Naive B cell (primary cell): ENCODE results near the gene AK1. TPM values are rescaled to one million over a fixed set of nuclear protein-coding genes. Genes with fewer than 3 reads are reported as not detected.

ENCODE experiments used
- ATAC-seq, 2 donors: fragments of 150-1000 bp; cut with Tn5 transposase; 2 replicates each; pipeline ENCODE4 v1.10.0; 2021; ENCODE audit warnings: low read depth in 2 of 2, mild to moderate bottlenecking in 2 of 2, moderate library complexity in 2 of 2
- DNase-seq: peaks from one replicate; pipeline ENCODE4 v3.0.0; 2022
- H3K27ac Mint-ChIP-seq, 6 donors: one replicate each; pipeline ENCODE4 v1.8.0; 2020 to 2022; ENCODE audit warnings: mild to moderate bottlenecking in 6 of 6, mixed read lengths in 6 of 6, moderate library complexity in 5 of 6, inconsistent platforms in 2 of 6
- H3K27me3 Mint-ChIP-seq, 3 donors: one replicate each; pipeline ENCODE4 v1.8.0; 2021 to 2022; ENCODE audit warnings: mixed read lengths in 3 of 3, mild to moderate bottlenecking in 1 of 3
- H3K36me3 Mint-ChIP-seq, 2 donors: one replicate each; pipeline ENCODE4 v1.8.0; 2020 to 2022; ENCODE audit warnings: mixed read lengths in 2 of 2, inconsistent platforms in 1 of 2, mild to moderate bottlenecking in 1 of 2
- H3K4me1 Mint-ChIP-seq, 3 donors: one replicate each; pipeline ENCODE4 v1.8.0; 2020 to 2022; ENCODE audit warnings: mixed read lengths in 3 of 3, inconsistent platforms in 1 of 3, mild to moderate bottlenecking in 1 of 3, moderate library complexity in 1 of 3
- H3K4me3 Mint-ChIP-seq, 8 donors: one replicate each; pipeline ENCODE4 v1.8.0; 2020 to 2022; ENCODE audit warnings: mild to moderate bottlenecking in 8 of 8, mixed read lengths in 8 of 8, moderate library complexity in 8 of 8, inconsistent platforms in 2 of 8
- H3K9me3 Mint-ChIP-seq, 7 donors: one replicate each; pipeline ENCODE4 v1.8.0; 2020 to 2022; ENCODE audit warnings: mixed read lengths in 7 of 7, mild to moderate bottlenecking in 5 of 7, inconsistent platforms in 2 of 7, moderate library complexity in 1 of 7
- polyA plus RNA-seq, 6 donors: library from polyadenylated mRNA; unstranded; fragments of 300-500 nt; fragmentation: Illumina TruSeq; gene quantifications; one replicate each; pipeline ENCODE4 v1.2.3, GENCODE V29; 2021; ENCODE audit warnings: low read depth in 6 of 6

AK1 gene
- polyA plus RNA-seq, 6 donors from 2014 or later: not detected

DNA sequence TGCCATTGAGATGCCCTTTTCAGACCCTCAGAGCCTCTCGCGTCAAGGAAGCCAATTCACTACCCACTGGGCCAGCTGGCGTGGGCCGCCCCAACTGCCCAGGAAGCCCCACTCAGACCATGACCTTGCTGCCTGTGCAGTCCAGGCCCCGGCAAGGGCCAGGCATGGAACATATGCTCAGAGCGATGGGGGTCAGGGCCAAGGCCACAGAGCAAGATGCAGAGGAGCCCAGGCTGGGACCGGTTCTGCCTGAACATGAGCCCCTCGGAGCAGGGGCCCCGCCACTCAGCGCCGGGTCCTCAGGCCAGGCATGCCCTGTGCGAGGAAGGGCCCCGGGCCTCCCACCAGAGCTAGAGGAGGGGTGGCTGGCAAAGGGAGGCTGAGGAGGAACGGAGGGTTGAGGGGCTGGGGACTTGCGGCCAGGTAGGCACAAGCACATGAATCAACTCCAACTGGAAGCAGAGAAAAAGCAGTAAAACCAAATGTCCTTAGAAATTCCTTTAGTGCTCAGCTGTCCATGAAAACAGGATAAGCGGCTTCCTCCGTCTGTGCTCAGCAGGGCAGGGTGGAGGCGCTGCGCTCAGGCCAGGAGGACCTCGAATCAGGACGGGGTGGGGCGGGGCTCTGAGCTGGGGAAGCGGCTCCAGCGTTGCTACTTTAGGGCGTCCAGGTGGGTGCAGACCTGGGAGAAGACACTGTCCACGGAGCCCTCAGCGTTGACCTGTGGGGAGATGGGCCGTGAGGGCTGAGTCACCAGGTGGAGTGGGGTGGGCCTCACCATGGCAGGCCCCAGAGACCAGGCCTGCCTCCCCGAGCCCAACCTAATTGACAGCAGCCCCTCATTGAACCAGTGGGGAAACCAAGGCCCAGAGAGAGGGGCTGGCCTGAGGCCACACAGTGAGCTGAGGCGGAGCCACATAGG lies 9.9 kb downstream of the AK1 start:
- Mint-ChIP-seq H3K4me3 (no peak overlapping the region), H3K36me3 (no peaks in the 10 kb centered on the region), H3K27me3 (no peaks in the 10 kb centered on the region), H3K27ac (peak overlapping the region in 5 of 6 donors; percentile 59 to 79 (median 76)), H3K9me3 (no peaks in the 10 kb centered on the region), H3K4me1 (peaks cover 21 to 46% (median 22%) of the 10 kb centered on the region in 3 donors)
- no peak for ATAC-seq
- DNase-seq: no peak

DNA sequence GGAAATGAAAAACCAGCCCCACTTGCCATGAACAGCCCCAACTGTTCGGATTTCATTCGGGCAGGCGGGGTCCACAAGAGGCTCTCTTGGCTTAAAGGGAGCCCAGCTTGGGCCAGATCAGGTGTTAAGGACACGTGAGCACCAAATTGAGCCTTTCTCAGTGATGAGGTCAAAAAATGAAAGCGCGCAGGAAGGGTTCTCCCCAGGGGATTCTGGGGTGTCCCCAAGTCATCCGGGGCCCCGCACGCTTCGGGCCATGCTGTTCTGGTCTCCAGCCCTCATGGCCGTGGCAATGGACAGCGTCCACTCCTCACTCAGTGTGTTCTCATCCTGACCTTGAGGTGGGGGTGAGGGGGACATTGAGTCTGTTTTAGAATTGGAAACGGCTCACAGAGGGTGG lies 10.9 kb downstream of the AK1 start:
- Mint-ChIP-seq H3K4me3 (no peak overlapping the region), H3K27ac (peak overlapping the region in 5 of 6 donors; percentile 14 to 88 (median 29)), H3K27me3 (no peaks in the 10 kb centered on the region), H3K9me3 (no peaks in the 10 kb centered on the region), H3K4me1 (peaks cover 30 to 57% (median 32%) of the 10 kb centered on the region in 3 donors), H3K36me3 (no peaks in the 10 kb centered on the region)
- ATAC-seq (peak in 1 of 2 donors; percentile 15), DNase-seq (no peak)

DNA sequence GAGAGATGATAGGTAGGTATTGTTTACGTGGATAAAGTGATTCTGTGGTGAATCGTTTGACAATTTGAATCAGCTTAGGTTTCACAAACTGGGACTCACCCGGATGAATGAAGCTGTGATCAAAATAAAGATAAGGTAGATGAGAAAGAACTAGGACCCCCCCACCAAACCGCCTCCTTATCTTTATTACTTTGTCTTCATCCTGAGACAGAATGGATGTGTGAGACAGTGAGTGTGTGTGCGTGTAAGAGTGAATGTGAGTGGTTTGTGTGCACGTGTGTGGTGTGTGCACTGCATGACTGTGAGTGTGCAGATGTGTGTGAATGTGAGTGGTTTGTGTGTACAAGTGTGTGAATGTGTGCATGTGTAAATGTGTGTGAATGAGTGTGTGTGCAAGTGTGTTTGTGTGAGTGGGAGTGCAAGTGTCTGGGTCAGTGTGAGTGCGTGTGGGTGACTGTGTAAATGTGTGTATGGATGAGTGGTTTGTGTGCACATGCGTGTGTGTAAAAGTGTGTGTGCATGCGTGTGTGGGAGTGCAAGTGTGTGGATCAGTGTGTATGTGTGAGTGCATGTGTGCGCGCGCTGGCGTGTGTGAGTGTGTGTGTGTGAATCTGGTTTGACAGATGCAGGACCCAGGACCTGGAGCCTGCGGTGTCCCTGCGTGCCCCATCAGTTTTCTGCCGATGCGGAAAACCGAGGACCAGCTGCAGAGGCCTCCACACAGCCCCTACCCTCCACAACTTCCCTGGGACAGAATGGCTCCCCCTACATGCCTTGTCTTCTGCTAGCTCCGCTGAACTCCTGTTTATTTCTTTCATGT lies 11.6 kb downstream of the AK1 start:
- DNase-seq: no peak
- peak overlapping the region; percentile 4 to 94 (median 74) for H3K27ac Mint-ChIP-seq
- no peak overlapping the region for H3K4me3 Mint-ChIP-seq
- H3K27me3 Mint-ChIP-seq: no peaks in the 10 kb centered on the region
- H3K36me3 Mint-ChIP-seq: no peaks in the 10 kb centered on the region
- ATAC-seq: no peak
- H3K4me1 Mint-ChIP-seq: peaks cover 37 to 64% (median 38%) of the 10 kb centered on the region in 3 donors
- H3K9me3 Mint-ChIP-seq: no peaks in the 10 kb centered on the region

DNA sequence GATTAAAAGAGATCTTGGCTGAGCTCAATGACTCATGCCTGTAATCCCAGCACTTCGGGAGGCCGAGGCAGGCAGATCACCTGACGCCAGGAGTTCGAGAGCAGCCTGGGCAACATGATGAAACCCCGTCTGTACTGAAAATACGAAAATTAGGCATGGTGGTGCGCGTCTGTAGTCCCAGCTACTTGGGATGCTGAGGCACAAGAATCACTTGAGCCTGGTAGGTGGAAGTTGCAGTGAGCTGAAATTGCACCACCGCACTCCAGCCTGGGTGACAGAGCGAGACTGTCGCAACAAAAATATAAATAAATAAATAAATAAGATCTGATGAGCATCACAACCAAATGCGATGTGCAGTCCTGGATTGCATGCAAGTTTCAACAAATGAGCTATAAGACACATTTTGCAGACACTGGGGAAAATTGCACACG lies 14.3 kb downstream of the AK1 start:
- no peak for ATAC-seq
- Mint-ChIP-seq H3K27ac (peak overlapping the region; percentile 98 to 99 (median 99)), H3K4me3 (peak overlapping the region in 5 of 8 donors; percentile 22 to 83 (median 64)), H3K36me3 (no peaks in the 10 kb centered on the region), H3K27me3 (no peaks in the 10 kb centered on the region), H3K9me3 (no peaks in the 10 kb centered on the region), H3K4me1 (peaks cover 47 to 76% (median 50%) of the 10 kb centered on the region in 3 donors)
- no peak for DNase-seq

DNA sequence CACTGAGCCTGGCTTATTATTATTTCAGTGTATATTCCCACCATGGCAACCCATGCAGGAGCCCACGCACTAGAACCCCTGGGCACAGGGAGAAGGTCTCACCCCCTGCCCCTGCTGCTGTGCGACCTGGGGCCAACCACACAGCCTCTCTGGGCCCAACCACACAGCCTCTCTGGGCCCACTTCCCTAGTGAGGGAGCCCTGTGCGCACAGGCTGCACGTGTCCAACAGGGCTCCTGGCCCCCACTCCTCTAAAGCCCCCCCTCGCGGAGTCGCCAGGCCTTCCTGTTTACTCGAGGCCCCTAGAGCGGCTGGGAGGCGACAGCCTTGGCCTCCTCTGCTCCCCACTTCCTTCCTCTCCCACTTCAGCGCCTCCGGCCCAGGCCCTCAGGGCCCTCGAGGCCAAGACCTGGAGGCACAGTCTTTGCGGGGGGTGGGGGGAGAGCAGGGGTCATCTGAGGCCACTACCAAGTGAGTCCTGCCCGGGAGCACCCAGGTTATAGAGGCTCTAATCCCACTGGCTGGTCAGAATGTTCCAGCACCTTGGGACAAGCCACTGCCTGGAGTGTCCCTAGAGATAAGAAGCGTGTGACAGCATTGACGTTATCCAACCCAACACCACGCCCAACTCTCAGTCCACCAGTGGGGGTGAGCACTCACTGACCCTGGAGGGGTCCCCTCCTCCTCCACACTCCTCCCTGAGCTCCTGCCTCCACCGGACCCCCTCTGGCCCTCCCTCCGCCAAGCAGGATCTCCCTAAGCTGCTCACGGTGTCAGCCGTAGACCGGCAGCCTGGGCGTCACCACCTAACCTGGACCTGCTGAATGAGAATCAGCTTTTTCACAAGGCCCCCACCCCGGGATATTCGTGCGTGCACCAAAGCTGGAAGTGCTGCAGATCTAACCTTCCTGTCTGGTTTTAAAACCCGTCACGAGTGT lies 15.1 kb downstream of the AK1 start:
- Mint-ChIP-seq H3K9me3 (no peaks in the 10 kb centered on the region), H3K27me3 (no peaks in the 10 kb centered on the region), H3K4me1 (peaks cover 52 to 84% (median 57%) of the 10 kb centered on the region in 3 donors), H3K27ac (peak overlapping the region; percentile 98 to 99 (median 99)), H3K4me3 (peak overlapping the region; percentile 19 to 83 (median 66)), H3K36me3 (no peaks in the 10 kb centered on the region)
- DNase-seq: peak; percentile 83
- ATAC-seq: peak; percentile 78 to 80

DNA sequence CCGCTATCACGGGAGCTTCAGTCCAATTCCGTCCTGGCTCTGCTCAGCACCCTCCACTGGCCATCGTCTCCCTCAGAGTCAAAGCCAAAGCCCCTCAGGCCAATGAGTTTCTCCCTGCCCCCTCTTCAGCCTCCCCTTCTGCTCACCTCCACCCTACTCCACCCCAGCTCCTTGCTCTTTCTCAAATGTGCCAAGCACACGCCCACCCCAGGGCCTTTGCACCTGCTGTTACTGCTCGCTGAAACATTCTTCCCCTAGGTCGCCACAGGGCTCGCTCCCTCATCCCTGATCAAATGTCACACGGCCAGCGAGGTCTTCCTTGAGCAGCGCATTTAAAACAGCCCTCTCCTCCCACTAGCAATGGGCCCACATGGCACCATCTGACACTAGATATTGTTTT lies 16.7 kb downstream of the AK1 start:
- Mint-ChIP-seq H3K27me3 (no peaks in the 10 kb centered on the region), H3K4me1 (peaks cover 53 to 75% (median 60%) of the 10 kb centered on the region in 3 donors), H3K27ac (peak overlapping the region; percentile 83 to 99 (median 99)), H3K4me3 (peak overlapping the region in 5 of 8 donors; percentile 12 to 78 (median 59)), H3K36me3 (no peaks in the 10 kb centered on the region), H3K9me3 (no peaks in the 10 kb centered on the region)
- no peak for DNase-seq
- ATAC-seq: no peak

DNA sequence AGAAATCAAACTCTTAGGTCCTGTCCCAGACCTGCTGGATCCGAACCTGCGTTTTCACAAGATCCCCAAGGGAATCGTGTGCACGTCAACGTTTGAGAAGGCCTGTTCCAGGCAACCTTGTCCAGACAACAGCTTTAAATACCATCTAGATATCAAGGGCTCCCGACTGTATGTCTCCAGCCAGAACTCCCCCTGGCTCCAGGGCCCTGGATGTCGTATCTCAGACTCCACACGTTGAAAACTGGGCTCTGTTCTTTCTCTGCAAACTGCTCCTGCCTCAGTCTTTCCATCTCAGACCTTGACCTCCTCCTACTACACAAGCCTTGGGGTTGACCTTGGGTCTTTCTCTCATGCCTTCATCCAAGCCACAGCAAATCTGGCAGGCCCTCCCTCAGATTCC lies 17.2 kb downstream of the AK1 start:
- DNase-seq: no peak
- Mint-ChIP-seq H3K27me3 (no peaks in the 10 kb centered on the region), H3K36me3 (no peaks in the 10 kb centered on the region), H3K9me3 (no peaks in the 10 kb centered on the region), H3K4me1 (peaks cover 49 to 75% (median 57%) of the 10 kb centered on the region in 3 donors), H3K27ac (peak overlapping the region in 5 of 6 donors; percentile 83 to 99 (median 99)), H3K4me3 (peak overlapping the region in 4 of 8 donors; percentile 29 to 59 (median 42))
- no peak for ATAC-seq

DNA sequence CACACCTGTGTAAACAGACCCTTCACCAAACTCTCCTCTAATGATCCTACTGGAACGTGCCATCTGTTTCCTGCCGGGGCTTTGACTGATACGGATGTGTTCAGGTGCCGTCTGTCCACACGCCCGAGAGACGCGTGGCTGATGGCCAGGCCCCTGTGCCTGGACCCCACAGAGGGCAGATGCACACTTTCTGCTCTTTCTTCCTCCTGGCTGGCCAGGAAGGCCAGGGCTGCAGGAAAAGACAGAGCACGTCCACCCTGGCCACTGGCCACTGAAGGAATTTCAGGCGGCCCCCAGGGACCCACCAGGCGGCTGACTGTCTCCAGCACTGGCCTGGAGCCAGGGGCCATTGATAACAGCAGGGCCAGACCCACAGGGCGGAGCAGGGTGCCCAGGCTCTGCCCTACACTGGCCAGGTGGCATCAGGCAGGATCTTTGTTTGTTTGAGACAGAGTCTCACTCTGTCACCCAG lies 19.4 kb downstream of the AK1 start:
- Mint-ChIP-seq H3K9me3 (no peaks in the 10 kb centered on the region), H3K4me3 (peak overlapping the region in 6 of 8 donors; percentile 1 to 66 (median 41)), H3K36me3 (no peaks in the 10 kb centered on the region), H3K27ac (peak overlapping the region in 4 of 6 donors; percentile 75 to 97 (median 89)), H3K4me1 (peaks cover 48 to 73% (median 61%) of the 10 kb centered on the region in 3 donors), H3K27me3 (no peaks in the 10 kb centered on the region)
- ATAC-seq (no peak), DNase-seq (no peak)

DNA sequence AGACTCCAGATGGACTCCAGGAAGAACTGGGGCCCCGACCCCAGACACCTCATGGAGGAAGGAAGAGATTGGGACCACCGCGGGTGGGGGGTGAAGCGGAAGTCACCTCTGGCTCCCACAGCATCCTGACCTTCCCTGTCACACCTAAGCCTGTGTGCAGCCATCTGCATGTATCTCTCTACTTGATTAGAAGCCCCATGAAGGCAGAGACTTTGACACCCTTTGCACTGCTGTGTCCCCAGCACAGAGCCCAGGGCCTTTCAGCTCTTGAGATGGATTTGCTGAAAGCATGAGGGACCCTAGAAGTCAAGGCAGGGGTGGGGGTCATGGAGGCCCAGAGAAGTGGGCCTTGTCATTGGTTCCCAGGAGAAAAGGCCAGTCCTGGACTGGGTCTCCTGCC lies 20.2 kb downstream of the AK1 start:
- Mint-ChIP-seq H3K36me3 (no peaks in the 10 kb centered on the region), H3K9me3 (no peaks in the 10 kb centered on the region), H3K4me1 (peaks cover 40 to 73% (median 61%) of the 10 kb centered on the region in 3 donors), H3K4me3 (peak overlapping the region in 1 of 8 donors; percentile 25), H3K27ac (peak overlapping the region in 1 of 6 donors; percentile 75), H3K27me3 (no peaks in the 10 kb centered on the region)
- no peak for DNase-seq
- ATAC-seq: no peak

DNA sequence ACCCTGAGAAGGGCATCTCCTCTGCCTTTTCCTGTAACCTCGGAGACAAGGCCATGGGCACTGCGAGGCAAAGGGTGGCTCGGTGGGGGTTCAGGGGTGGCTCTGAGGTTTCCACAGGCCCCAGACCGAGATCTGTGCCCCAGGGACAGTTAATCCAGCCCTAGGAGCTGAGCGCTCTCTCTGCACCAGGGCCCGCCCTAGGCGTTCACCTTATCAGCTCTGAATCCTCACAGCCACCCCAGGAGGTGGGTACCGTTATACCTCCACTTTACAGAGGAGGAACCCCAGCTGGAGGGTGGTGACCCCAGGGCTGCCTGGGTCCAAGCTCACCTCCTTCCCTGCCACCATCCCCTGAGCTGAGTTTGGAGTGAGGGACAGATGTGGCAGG lies 20.8 kb downstream of the AK1 start:
- H3K27me3 Mint-ChIP-seq: no peaks in the 10 kb centered on the region
- no peaks in the 10 kb centered on the region for H3K36me3 Mint-ChIP-seq
- H3K27ac Mint-ChIP-seq: no peak overlapping the region
- no peaks in the 10 kb centered on the region for H3K9me3 Mint-ChIP-seq
- H3K4me3 Mint-ChIP-seq: peak overlapping the region in 2 of 8 donors; percentile 34 to 71
- ATAC-seq: no peak
- DNase-seq: no peak
- peaks cover 40 to 73% (median 61%) of the 10 kb centered on the region in 3 donors for H3K4me1 Mint-ChIP-seq

DNA sequence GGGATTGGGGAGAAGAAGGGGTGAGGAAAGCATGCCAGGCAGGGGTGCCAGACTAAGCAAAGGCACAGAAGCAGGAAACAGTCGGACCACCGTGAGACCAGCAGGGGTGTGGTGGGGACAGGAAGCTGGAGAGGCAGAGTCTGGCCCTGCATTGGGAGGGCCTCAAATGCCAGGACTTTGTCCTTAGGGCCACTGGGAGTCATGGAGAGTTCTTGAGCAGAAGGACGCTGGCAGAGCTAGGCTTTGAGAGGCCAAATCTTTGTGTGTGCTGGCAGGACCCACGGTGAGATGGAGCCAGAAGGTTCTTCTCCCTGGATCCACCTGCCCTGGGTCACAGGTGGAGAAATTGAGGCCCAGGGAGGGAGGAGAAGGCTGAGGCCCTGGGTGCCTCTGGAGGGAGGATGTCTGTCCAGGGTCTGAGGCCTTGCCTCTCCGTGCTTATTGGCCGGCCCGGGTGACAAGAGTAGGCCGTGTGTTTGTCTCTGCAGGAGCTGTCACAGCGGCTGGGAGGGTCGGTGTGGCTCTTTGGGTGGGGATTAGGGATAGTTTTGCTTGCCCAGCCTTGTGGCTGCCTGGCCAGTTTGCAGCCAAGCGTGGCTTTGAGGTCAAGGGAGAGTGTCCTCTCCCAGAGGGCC lies 21.3 kb downstream of the AK1 start:
- H3K4me1 Mint-ChIP-seq: peaks cover 36 to 70% (median 60%) of the 10 kb centered on the region in 3 donors
- H3K36me3 Mint-ChIP-seq: no peaks in the 10 kb centered on the region
- no peaks in the 10 kb centered on the region for H3K9me3 Mint-ChIP-seq
- H3K27ac Mint-ChIP-seq: peak overlapping the region in 4 of 6 donors; percentile 69 to 95 (median 78)
- peak overlapping the region in 6 of 8 donors; percentile 12 to 95 (median 52) for H3K4me3 Mint-ChIP-seq
- ATAC-seq: no peak
- no peak for DNase-seq
- no peaks in the 10 kb centered on the region for H3K27me3 Mint-ChIP-seq

DNA sequence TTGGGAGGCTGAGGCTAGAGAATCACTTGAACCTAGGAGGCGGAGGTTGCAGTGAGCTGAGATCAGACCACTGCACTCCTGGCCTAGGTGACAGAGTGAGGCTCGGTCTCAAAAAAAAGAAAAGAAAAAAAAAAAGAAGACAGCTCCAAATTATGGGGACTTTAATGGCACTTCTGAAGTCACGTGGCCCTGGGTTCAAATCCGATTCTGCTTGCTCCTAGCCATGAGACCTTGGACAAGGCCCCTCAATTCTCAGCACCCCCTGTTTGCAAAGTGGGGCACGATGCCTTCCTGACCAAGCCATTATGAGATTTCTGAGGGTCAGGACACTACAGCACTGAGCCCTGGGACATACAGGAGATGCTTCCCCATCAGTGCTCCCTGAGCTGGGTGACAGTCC lies 22.0 kb downstream of the AK1 start:
- Mint-ChIP-seq H3K4me1 (peaks cover 30 to 63% (median 53%) of the 10 kb centered on the region in 3 donors), H3K27me3 (no peaks in the 10 kb centered on the region), H3K36me3 (peaks cover 0 to 3% of the 10 kb centered on the region in 2 donors), H3K27ac (peak overlapping the region in 2 of 6 donors; percentile 87 to 95), H3K4me3 (peak overlapping the region in 7 of 8 donors; percentile 9 to 95 (median 67)), H3K9me3 (peaks cover 0 to 3% (median 0%) of the 10 kb centered on the region in 7 donors)
- ATAC-seq (no peak), DNase-seq (no peak)
